HCT116 (cell line): ENCODE results near the gene LNPEP.

Source experiments
- CEBPB ChIP-seq: IDR thresholded peaks from 2 replicates; pipeline ENCODE4 v1.6.1; 2012; ENCODE audit warnings: low read depth
- EZH2 ChIP-seq: fragments of 200-600 bp; sonication (generic); IDR thresholded peaks from 2 replicates; pipeline ENCODE4 v1.6.1; 2017; ENCODE audit warnings: antibody characterized with exemption, mixed run types
- JUND ChIP-seq: IDR thresholded peaks from 2 replicates; pipeline ENCODE4 v1.6.1; 2012
- POLR2A ChIP-seq: IDR thresholded peaks from 2 replicates; pipeline ENCODE4 v1.7.0; 2011; ENCODE audit warnings: borderline replicate concordance; ENCODE audit not compliant: insufficient read depth, insufficient read length; ENCODE audit errors: extremely low read depth
- POLR2AphosphoS5 ChIP-seq: IDR thresholded peaks from 2 replicates; pipeline ENCODE4 v1.6.1; 2011; ENCODE audit warnings: mild to moderate bottlenecking, low read depth, low read length, moderate library complexity
- RAD21 ChIP-seq: IDR thresholded peaks from 2 replicates; pipeline ENCODE4 v1.6.1; 2012; ENCODE audit warnings: low read depth, mild to moderate bottlenecking
- SIN3A ChIP-seq: IDR thresholded peaks from 2 replicates; pipeline ENCODE4 v1.6.1; 2012; ENCODE audit warnings: low read depth
- YY1 ChIP-seq: IDR thresholded peaks from 2 replicates; pipeline ENCODE4 v1.6.1; 2011; ENCODE audit warnings: low read length, low read depth, moderate library complexity, mild to moderate bottlenecking; ENCODE audit not compliant: insufficient replicate concordance; ENCODE audit errors: extremely low read depth
- TF ChIP-seq, protein P1 (sequence below), 3 experiments: fragments of 200-600 bp in 1 of 3; sonication (generic) in 1 of 3; IDR thresholded peaks in 2 of 3; conservative IDR thresholded peaks in 1 of 3; 2 replicates each; pipeline ENCODE4 v1.5.1; 2012 to 2017; ENCODE audit warnings: low read depth in 2 of 3, low read length in 2 of 3, antibody characterized with exemption in 1 of 3, borderline replicate concordance in 1 of 3, control low read depth in 1 of 3, mild to moderate bottlenecking in 1 of 3, mixed read lengths in 1 of 3, mixed run types in 1 of 3, moderate library complexity in 1 of 3; ENCODE audit not compliant: insufficient read depth in 1 of 3
- TF ChIP-seq, protein P2 (sequence below): IDR thresholded peaks from 2 replicates; pipeline ENCODE4 v1.6.1; 2012
- TF ChIP-seq, protein P3 (sequence below): IDR thresholded peaks from 2 replicates; pipeline ENCODE4 v1.6.1; 2012

DNA sequence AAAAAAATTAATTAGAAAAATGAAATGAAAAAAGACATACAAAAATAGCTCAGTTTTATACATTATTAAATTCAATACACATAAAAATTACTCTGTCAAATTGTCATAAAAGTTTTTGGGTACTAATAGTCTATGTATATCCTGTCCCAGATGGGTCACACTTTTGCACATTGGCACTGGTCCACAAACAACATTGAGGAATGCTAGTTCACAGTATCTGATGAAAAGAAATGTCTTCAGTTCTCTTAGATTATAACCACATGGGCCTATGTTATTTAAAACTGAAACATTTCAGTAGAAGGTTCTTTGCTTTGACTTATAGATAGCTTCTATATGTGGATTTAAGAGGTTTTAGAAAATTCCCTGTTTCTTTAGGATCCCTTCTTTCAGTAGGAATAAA is 39.8 kb downstream of the LNPEP start:
- TF ChIP-seq, protein P1, sequence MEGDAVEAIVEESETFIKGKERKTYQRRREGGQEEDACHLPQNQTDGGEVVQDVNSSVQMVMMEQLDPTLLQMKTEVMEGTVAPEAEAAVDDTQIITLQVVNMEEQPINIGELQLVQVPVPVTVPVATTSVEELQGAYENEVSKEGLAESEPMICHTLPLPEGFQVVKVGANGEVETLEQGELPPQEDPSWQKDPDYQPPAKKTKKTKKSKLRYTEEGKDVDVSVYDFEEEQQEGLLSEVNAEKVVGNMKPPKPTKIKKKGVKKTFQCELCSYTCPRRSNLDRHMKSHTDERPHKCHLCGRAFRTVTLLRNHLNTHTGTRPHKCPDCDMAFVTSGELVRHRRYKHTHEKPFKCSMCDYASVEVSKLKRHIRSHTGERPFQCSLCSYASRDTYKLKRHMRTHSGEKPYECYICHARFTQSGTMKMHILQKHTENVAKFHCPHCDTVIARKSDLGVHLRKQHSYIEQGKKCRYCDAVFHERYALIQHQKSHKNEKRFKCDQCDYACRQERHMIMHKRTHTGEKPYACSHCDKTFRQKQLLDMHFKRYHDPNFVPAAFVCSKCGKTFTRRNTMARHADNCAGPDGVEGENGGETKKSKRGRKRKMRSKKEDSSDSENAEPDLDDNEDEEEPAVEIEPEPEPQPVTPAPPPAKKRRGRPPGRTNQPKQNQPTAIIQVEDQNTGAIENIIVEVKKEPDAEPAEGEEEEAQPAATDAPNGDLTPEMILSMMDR (IDR thresholded peaks at IDR 0.05 in 2 of 3, conservative IDR thresholded peaks at IDR 0.05 in 1 of 3; ENCODE audit: borderline replicate concordance in 1 of 3, insufficient read depth in 1 of 3, low read depth in 2 of 3, low read length in 2 of 3), result no peak
- TF ChIP-seq YY1 (no peak), POLR2A (no peak), JUND (no peak), POLR2AphosphoS5 (no peak), EZH2 (no peak), RAD21 (no peak), CEBPB (no peak), SIN3A (no peak)
- TF ChIP-seq, protein P2, sequence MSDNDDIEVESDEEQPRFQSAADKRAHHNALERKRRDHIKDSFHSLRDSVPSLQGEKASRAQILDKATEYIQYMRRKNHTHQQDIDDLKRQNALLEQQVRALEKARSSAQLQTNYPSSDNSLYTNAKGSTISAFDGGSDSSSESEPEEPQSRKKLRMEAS, result no peak
- TF ChIP-seq, protein P3, sequence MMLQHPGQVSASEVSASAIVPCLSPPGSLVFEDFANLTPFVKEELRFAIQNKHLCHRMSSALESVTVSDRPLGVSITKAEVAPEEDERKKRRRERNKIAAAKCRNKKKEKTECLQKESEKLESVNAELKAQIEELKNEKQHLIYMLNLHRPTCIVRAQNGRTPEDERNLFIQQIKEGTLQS, result no peak
